HepG2 (cell line): Measurements from ENCODE around the gene NFATC2. TPM values are rescaled to one million over a fixed set of nuclear protein-coding genes. Genes with fewer than 3 reads are reported as not detected.

Source experiments
- ARNT2 ChIP-seq: sonication (generic); formaldehyde crosslinking; IDR thresholded peaks from 2 replicates; pipeline ENCODE4 v1.8.0; 2022; ENCODE audit warnings: mild to moderate bottlenecking, low read depth, missing genetic modification reagents, moderate library complexity
- BHLHE40 ChIP-seq: IDR thresholded peaks from 2 replicates; pipeline ENCODE4 v1.6.1; 2011; ENCODE audit warnings: low read length, improper control_type of control experiment
- BRD4 ChIP-seq: sonication (generic); formaldehyde crosslinking; IDR thresholded peaks from 2 replicates; pipeline ENCODE4 v1.4.0; 2020; ENCODE audit warnings: missing genetic modification reagents
- CREM ChIP-seq, 2 experiments: sonication (generic) in 1 of 2; formaldehyde crosslinking in 1 of 2; IDR thresholded peaks; 2 replicates each; pipeline versions ENCODE4 v1.4.0 to v1.6.1; 2016 to 2020; ENCODE audit warnings: antibody characterized with exemption in 1 of 2, mild to moderate bottlenecking in 1 of 2, missing genetic modification reagents in 1 of 2
- GFI1 ChIP-seq: sonication (generic); formaldehyde crosslinking; IDR thresholded peaks from 2 replicates; pipeline ENCODE4 v1.5.0; 2020; ENCODE audit warnings: missing genetic modification reagents, mild to moderate bottlenecking, borderline replicate concordance
- KLF9 ChIP-seq: IDR thresholded peaks from 2 replicates; pipeline ENCODE4 v1.6.1; 2016; ENCODE audit warnings: low read depth
- MED8 ChIP-seq: sonication (generic); formaldehyde crosslinking; IDR thresholded peaks from 2 replicates; pipeline ENCODE4 v1.8.1; 2023; ENCODE audit warnings: mild to moderate bottlenecking, missing genetic modification reagents; ENCODE audit not compliant: insufficient replicate concordance
- MXI1 ChIP-seq: IDR thresholded peaks from 3 replicates; pipeline ENCODE4 v1.6.1; 2012; ENCODE audit warnings: low read depth, low read length, inconsistent platforms, borderline replicate concordance
- PHF21A ChIP-seq: sonication (generic); formaldehyde crosslinking; IDR thresholded peaks from 2 replicates; pipeline ENCODE4 v1.5.0; 2020; ENCODE audit warnings: mild to moderate bottlenecking, missing genetic modification reagents
- TGIF2 ChIP-seq: IDR thresholded peaks from 2 replicates; pipeline ENCODE4 v1.6.1; 2016; ENCODE audit warnings: control low read depth, missing compliant biosample characterization
- YEATS2 ChIP-seq: sonication (generic); formaldehyde crosslinking; IDR thresholded peaks from 2 replicates; pipeline ENCODE4 v1.4.0; 2020; ENCODE audit warnings: missing genetic modification reagents, borderline replicate concordance
- ZFP1 ChIP-seq: IDR thresholded peaks from 2 replicates; pipeline ENCODE4 v1.6.1; 2016
- ZNF432 ChIP-seq: sonication (generic); formaldehyde crosslinking; IDR thresholded peaks from 2 replicates; pipeline ENCODE4 v1.5.0; 2020; ENCODE audit warnings: missing genetic modification reagents, mild to moderate bottlenecking, borderline replicate concordance
- ZNF546 ChIP-seq: sonication (generic); formaldehyde crosslinking; conservative IDR thresholded peaks from 2 replicates; pipeline ENCODE4 v1.8.1; 2023; ENCODE audit warnings: mild to moderate bottlenecking, missing genetic modification reagents
- ZNF720 ChIP-seq: sonication (generic); formaldehyde crosslinking; IDR thresholded peaks from 2 replicates; pipeline ENCODE4 v1.4.0; 2020; ENCODE audit warnings: missing genetic modification reagents
- ZNF883 ChIP-seq: sonication (generic); formaldehyde crosslinking; IDR thresholded peaks from 2 replicates; pipeline ENCODE4 v1.5.1; 2020; ENCODE audit warnings: mild to moderate bottlenecking, missing genetic modification reagents; ENCODE audit errors: not compliant biosample characterization
- polyA plus RNA-seq, 8 experiments: library from polyadenylated mRNA; depleted of rRNA in 3 of 8; stranded (reverse) in 7 of 8; unstranded in 1 of 8; fragments of >200 nt; fragmentation: Illumina TruSeq in 4 of 8; extraction: Trizol in 4 of 8; gene quantifications; 2 replicates each; pipeline versions ENCODE4 v1.2.1 to v1.2.3, GENCODE V29; 2011 to 2016; ENCODE audit warnings: low read depth in 4 of 8, missing spikeins in 1 of 8, mixed read lengths in 1 of 8; ENCODE audit not compliant: insufficient read depth in 1 of 8
- total RNA-seq, 5 experiments: library from RNA; depleted of rRNA; stranded (reverse); fragments of >200 nt; fragmentation: Illumina TruSeq; extraction: Trizol; gene quantifications; 2 replicates each; pipeline ENCODE4 v1.2.3, GENCODE V29; 2016; ENCODE audit warnings: low read depth in 1 of 5
- TF ChIP-seq, protein P1 (sequence below): IDR thresholded peaks from 2 replicates; pipeline ENCODE4 v1.4.0; 2020; ENCODE audit warnings: mild to moderate bottlenecking, missing genetic modification reagents
- TF ChIP-seq, protein P2 (sequence below): sonication (generic); formaldehyde crosslinking; IDR thresholded peaks from 2 replicates; pipeline ENCODE4 v1.8.1; 2022; ENCODE audit warnings: mild to moderate bottlenecking, missing genetic modification reagents
- TF ChIP-seq, protein P3 (sequence below): sonication (generic); formaldehyde crosslinking; IDR thresholded peaks from 2 replicates; pipeline ENCODE4 v1.8.0; 2023; ENCODE audit warnings: mild to moderate bottlenecking, missing genetic modification reagents
- TF ChIP-seq, protein P4 (sequence below), 2 experiments: IDR thresholded peaks; 2 replicates each; pipeline ENCODE4 v1.6.1; 2011 to 2012; ENCODE audit warnings: low read length in 2 of 2, borderline replicate concordance in 1 of 2, low read depth in 1 of 2, mild to moderate bottlenecking in 1 of 2, moderate library complexity in 1 of 2

NFATC2 gene
- total and polyA plus RNA-seq, 2 of the 13 experiments (the other 11 are each of a cell fraction or from before 2014, with no cell fraction given), result 1.9 to 3.3 TPM

DNA sequence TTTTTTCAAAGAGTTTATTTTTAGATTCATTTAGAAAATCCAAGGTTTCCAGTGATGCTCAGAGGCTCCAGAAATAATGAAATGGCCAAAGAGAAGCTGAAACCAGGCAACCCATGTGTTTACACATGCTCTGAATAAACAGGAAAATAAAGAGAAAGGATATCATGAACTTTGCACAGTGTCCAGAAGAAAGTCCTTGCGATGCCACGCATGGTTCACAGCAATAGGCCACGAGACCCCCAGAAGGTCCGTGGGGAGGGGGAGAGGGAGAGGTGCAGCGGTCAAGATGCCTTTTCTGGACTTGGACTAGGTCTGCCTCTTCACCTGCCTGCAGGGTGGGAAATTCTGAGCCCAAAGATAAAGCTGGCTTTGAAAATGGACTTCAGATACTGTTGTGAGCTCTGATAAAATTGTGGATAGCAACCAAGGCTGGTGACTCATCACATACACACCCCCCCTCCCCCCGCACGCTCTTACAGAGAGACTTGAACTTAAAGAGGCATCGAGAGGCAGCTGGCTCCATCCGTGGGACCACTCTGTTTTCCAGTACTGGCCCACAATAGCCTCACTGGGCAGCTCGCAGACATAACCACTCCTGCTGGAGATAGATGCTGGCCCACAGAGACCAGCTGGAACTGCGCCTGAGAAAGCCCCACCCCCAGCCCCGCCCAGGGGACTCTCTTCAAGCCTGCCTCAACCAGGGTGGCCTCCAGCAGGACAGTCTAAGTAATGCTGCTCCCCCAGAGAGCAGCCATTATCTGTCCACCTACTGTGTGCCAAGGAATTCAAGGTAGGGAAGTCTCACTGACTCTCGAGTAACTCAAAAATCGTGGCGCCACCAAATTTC is 21.2 kb upstream of the NFATC2 start (continued):
- TF ChIP-seq, protein P1, sequence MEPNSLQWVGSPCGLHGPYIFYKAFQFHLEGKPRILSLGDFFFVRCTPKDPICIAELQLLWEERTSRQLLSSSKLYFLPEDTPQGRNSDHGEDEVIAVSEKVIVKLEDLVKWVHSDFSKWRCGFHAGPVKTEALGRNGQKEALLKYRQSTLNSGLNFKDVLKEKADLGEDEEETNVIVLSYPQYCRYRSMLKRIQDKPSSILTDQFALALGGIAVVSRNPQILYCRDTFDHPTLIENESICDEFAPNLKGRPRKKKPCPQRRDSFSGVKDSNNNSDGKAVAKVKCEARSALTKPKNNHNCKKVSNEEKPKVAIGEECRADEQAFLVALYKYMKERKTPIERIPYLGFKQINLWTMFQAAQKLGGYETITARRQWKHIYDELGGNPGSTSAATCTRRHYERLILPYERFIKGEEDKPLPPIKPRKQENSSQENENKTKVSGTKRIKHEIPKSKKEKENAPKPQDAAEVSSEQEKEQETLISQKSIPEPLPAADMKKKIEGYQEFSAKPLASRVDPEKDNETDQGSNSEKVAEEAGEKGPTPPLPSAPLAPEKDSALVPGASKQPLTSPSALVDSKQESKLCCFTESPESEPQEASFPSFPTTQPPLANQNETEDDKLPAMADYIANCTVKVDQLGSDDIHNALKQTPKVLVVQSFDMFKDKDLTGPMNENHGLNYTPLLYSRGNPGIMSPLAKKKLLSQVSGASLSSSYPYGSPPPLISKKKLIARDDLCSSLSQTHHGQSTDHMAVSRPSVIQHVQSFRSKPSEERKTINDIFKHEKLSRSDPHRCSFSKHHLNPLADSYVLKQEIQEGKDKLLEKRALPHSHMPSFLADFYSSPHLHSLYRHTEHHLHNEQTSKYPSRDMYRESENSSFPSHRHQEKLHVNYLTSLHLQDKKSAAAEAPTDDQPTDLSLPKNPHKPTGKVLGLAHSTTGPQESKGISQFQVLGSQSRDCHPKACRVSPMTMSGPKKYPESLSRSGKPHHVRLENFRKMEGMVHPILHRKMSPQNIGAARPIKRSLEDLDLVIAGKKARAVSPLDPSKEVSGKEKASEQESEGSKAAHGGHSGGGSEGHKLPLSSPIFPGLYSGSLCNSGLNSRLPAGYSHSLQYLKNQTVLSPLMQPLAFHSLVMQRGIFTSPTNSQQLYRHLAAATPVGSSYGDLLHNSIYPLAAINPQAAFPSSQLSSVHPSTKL (CRISPR knock-in tag), result peak; percentile 82
- TF ChIP-seq, protein P2, sequence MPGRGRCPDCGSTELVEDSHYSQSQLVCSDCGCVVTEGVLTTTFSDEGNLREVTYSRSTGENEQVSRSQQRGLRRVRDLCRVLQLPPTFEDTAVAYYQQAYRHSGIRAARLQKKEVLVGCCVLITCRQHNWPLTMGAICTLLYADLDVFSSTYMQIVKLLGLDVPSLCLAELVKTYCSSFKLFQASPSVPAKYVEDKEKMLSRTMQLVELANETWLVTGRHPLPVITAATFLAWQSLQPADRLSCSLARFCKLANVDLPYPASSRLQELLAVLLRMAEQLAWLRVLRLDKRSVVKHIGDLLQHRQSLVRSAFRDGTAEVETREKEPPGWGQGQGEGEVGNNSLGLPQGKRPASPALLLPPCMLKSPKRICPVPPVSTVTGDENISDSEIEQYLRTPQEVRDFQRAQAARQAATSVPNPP (CRISPR knock-in tag), result no peak
- TF ChIP-seq CREM (IDR thresholded peaks at IDR 0.05) (no peak; the same call in 1 of the 2 replicates), CREM (CRISPR knock-in tag; IDR thresholded peaks at IDR 0.05) (no peak), ZNF432 (CRISPR knock-in tag) (no peak), MED8 (CRISPR knock-in tag) (no peak), ZNF546 (CRISPR knock-in tag) (no peak), TGIF2 (CRISPR knock-in tag) (0 out of 2 replicates have a peak, but pooled peaks have one; percentile 53), KLF9 (no peak), MXI1 (peak; percentile 37; the same call in 1 of the 3 replicates), GFI1 (CRISPR knock-in tag) (no peak), ARNT2 (CRISPR knock-in tag) (no peak), ZFP1 (CRISPR knock-in tag) (no peak), YEATS2 (CRISPR knock-in tag) (no peak), BRD4 (no peak), ZNF883 (no peak), BHLHE40 (no peak), PHF21A (CRISPR knock-in tag) (peak; percentile 38; the same call in 1 of the 2 replicates), ZNF720 (CRISPR knock-in tag) (no peak)
- TF ChIP-seq, protein P3, sequence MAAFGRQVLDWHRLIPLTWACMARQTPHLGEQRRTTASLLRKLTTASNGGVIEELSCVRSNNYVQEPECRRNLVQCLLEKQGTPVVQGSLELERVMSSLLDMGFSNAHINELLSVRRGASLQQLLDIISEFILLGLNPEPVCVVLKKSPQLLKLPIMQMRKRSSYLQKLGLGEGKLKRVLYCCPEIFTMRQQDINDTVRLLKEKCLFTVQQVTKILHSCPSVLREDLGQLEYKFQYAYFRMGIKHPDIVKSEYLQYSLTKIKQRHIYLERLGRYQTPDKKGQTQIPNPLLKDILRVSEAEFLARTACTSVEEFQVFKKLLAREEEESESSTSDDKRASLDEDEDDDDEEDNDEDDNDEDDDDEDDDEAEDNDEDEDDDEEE (CRISPR knock-in tag), result 0 out of 2 replicates have a peak, but pooled peaks have one; percentile 16
- TF ChIP-seq, protein P4, sequence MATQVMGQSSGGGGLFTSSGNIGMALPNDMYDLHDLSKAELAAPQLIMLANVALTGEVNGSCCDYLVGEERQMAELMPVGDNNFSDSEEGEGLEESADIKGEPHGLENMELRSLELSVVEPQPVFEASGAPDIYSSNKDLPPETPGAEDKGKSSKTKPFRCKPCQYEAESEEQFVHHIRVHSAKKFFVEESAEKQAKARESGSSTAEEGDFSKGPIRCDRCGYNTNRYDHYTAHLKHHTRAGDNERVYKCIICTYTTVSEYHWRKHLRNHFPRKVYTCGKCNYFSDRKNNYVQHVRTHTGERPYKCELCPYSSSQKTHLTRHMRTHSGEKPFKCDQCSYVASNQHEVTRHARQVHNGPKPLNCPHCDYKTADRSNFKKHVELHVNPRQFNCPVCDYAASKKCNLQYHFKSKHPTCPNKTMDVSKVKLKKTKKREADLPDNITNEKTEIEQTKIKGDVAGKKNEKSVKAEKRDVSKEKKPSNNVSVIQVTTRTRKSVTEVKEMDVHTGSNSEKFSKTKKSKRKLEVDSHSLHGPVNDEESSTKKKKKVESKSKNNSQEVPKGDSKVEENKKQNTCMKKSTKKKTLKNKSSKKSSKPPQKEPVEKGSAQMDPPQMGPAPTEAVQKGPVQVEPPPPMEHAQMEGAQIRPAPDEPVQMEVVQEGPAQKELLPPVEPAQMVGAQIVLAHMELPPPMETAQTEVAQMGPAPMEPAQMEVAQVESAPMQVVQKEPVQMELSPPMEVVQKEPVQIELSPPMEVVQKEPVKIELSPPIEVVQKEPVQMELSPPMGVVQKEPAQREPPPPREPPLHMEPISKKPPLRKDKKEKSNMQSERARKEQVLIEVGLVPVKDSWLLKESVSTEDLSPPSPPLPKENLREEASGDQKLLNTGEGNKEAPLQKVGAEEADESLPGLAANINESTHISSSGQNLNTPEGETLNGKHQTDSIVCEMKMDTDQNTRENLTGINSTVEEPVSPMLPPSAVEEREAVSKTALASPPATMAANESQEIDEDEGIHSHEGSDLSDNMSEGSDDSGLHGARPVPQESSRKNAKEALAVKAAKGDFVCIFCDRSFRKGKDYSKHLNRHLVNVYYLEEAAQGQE (IDR thresholded peaks at IDR 0.05; ENCODE audit: borderline replicate concordance in 1 of 2, low read depth in 1 of 2, low read length in 2 of 2), result no peak
